GM23338 (cell line): ENCODE measurements around the gene HMGN4.

ENCODE experiments used
- CREB1 ChIP-seq: fragments of 250-450 bp; sonication (Bioruptor Pico); IDR thresholded peaks from 2 replicates; pipeline ENCODE4 v1.5.0; 2020; ENCODE audit warnings: low read depth, mild to moderate bottlenecking, moderate library complexity
- CTCF ChIP-seq, 2 experiments: fragments of 200-600 bp in 1 of 2; sonication (generic) in 1 of 2; conservative IDR thresholded peaks; 2 replicates each; pipeline versions ENCODE4 v1.5.1 to v1.6.1; 2016 to 2017; ENCODE audit warnings: antibody characterized with exemption in 2 of 2, low read depth in 2 of 2, mild to moderate bottlenecking in 2 of 2, moderate library complexity in 1 of 2
- EZH2 ChIP-seq: fragments of 200-600 bp; sonication (generic); IDR thresholded peaks from one replicate; pipeline ENCODE4 v1.8.0; 2017; ENCODE audit warnings: antibody characterized with exemption, mild to moderate bottlenecking, low read depth; ENCODE audit not compliant: unreplicated experiment
- EZH2phosphoT487 ChIP-seq: fragments of 200-600 bp; sonication (generic); IDR thresholded peaks from one replicate; pipeline ENCODE4 v1.8.1; 2018; ENCODE audit warnings: antibody characterized with exemption; ENCODE audit not compliant: unreplicated experiment
- JUNB ChIP-seq: IDR thresholded peaks from one replicate; pipeline ENCODE4 v1.6.1; 2016; ENCODE audit warnings: antibody characterized with exemption; ENCODE audit not compliant: unreplicated experiment
- NANOG ChIP-seq: IDR thresholded peaks from 2 replicates; pipeline ENCODE4 v1.6.1; 2016; ENCODE audit warnings: antibody characterized with exemption, borderline replicate concordance
- POLR2AphosphoS5 ChIP-seq: IDR thresholded peaks from 2 replicates; pipeline ENCODE4 v1.6.1; 2016; ENCODE audit warnings: antibody characterized with exemption, low read depth
- STAT1 ChIP-seq: IDR thresholded peaks from one replicate; pipeline ENCODE4 v1.6.1; 2016; ENCODE audit warnings: antibody characterized with exemption; ENCODE audit not compliant: unreplicated experiment
- ZNF114 ChIP-seq: fragments of 250-450 bp; sonication (Bioruptor Pico); IDR thresholded peaks from 2 replicates; pipeline ENCODE4 v1.5.0; 2020; ENCODE audit warnings: mild to moderate bottlenecking, moderate library complexity
- ZNF331 ChIP-seq: fragments of 250-450 bp; sonication (Bioruptor Pico); IDR thresholded peaks from 2 replicates; pipeline ENCODE4 v1.5.0; 2020; ENCODE audit warnings: low read depth, mild to moderate bottlenecking, moderate library complexity
- TF ChIP-seq, protein P1 (sequence below): IDR thresholded peaks from one replicate; pipeline ENCODE4 v1.6.1; 2018; ENCODE audit warnings: antibody characterized with exemption; ENCODE audit not compliant: unreplicated experiment

DNA sequence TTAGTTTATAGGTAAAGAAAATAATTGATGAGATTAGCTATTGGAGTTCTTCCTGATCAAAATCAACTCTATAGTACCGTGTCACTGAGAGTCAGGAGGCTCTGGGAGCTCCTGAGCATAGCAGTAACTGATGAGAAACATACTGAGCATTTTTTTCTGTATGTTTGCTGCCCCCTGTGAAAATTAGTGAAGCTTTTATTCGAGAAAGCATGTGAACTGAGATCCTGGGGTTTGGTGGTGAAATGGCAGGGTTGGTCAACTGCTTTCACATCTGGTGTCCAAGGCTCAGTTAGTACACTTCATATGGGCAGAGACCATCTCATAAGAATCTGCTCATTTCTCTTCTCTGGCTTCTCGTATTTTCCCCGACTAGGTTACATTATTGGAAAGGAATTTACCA lies 54.5 kb downstream of the HMGN4 start:
- TF ChIP-seq CTCF (conservative IDR thresholded peaks at IDR 0.05; ENCODE audit: low read depth in 2 of 2) = no peak; a peak in 1 of 4 replicates
- TF ChIP-seq ZNF331 = no peak
- no peak for TF ChIP-seq EZH2phosphoT487
- no peak for TF ChIP-seq ZNF114
- TF ChIP-seq POLR2AphosphoS5 = no peak
- TF ChIP-seq EZH2 = no peak
- TF ChIP-seq, protein P1, sequence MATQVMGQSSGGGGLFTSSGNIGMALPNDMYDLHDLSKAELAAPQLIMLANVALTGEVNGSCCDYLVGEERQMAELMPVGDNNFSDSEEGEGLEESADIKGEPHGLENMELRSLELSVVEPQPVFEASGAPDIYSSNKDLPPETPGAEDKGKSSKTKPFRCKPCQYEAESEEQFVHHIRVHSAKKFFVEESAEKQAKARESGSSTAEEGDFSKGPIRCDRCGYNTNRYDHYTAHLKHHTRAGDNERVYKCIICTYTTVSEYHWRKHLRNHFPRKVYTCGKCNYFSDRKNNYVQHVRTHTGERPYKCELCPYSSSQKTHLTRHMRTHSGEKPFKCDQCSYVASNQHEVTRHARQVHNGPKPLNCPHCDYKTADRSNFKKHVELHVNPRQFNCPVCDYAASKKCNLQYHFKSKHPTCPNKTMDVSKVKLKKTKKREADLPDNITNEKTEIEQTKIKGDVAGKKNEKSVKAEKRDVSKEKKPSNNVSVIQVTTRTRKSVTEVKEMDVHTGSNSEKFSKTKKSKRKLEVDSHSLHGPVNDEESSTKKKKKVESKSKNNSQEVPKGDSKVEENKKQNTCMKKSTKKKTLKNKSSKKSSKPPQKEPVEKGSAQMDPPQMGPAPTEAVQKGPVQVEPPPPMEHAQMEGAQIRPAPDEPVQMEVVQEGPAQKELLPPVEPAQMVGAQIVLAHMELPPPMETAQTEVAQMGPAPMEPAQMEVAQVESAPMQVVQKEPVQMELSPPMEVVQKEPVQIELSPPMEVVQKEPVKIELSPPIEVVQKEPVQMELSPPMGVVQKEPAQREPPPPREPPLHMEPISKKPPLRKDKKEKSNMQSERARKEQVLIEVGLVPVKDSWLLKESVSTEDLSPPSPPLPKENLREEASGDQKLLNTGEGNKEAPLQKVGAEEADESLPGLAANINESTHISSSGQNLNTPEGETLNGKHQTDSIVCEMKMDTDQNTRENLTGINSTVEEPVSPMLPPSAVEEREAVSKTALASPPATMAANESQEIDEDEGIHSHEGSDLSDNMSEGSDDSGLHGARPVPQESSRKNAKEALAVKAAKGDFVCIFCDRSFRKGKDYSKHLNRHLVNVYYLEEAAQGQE = no peak
- TF ChIP-seq CREB1 (CRISPR knock-in tag) = no peak
- TF ChIP-seq STAT1 = no peak
- no peak for TF ChIP-seq JUNB
- TF ChIP-seq NANOG = no peak
